H1 (cell line): ENCODE results near the gene CDPF1.

Source experiments
- BCL11A ChIP-seq, 2 experiments: IDR thresholded peaks; one replicate each; pipeline ENCODE4 v1.6.1; 2011; ENCODE audit warnings: low read depth in 2 of 2, low read length in 2 of 2, mild to moderate bottlenecking in 2 of 2
- CEBPB ChIP-seq: IDR thresholded peaks from 2 replicates; pipeline ENCODE4 v1.6.1; 2012; ENCODE audit warnings: low read depth, low read length
- EZH2 ChIP-seq: fragments of 200-600 bp; sonication (generic); IDR thresholded peaks from 2 replicates; pipeline ENCODE4 v1.7.1; 2012; ENCODE audit warnings: low read depth, mild to moderate bottlenecking, moderate library complexity, low read length, inconsistent platforms; ENCODE audit not compliant: severe bottlenecking
- FOSL1 ChIP-seq: IDR thresholded peaks from 2 replicates; pipeline ENCODE4 v1.6.1; 2011; ENCODE audit warnings: mild to moderate bottlenecking, low read depth, low read length, moderate library complexity; ENCODE audit not compliant: insufficient read depth
- GTF2F1 ChIP-seq: IDR thresholded peaks from 2 replicates; pipeline ENCODE4 v1.6.1; 2012; ENCODE audit warnings: low read depth, low read length, improper control_type of control experiment, borderline replicate concordance
- HDAC2 ChIP-seq, 2 experiments: fragments of 300-600 bp in 1 of 2; sonication (generic) in 1 of 2; IDR thresholded peaks; 2 replicates each; pipeline ENCODE4 v1.6.1; 2011 to 2012; ENCODE audit warnings: low read depth in 2 of 2, low read length in 2 of 2, mild to moderate bottlenecking in 2 of 2, moderate library complexity in 2 of 2, borderline replicate concordance in 1 of 2, inconsistent platforms in 1 of 2
- JUND ChIP-seq: IDR thresholded peaks from 2 replicates; pipeline ENCODE4 v1.6.1; 2011; ENCODE audit warnings: mild to moderate bottlenecking, improper control_type of control experiment, low read length
- MAFK ChIP-seq: IDR thresholded peaks from 2 replicates; pipeline ENCODE4 v1.6.1; 2012; ENCODE audit warnings: low read depth, mild to moderate bottlenecking, improper control_type of control experiment, low read length
- POLR2A ChIP-seq, 2 experiments: IDR thresholded peaks; 1 replicate in 1 of 2; 2 replicates in 1 of 2; pipeline ENCODE4 v1.6.1; 2011; ENCODE audit warnings: low read depth in 2 of 2, low read length in 2 of 2, mild to moderate bottlenecking in 2 of 2; ENCODE audit errors: control extremely low read depth in 1 of 2
- POLR2AphosphoS5 ChIP-seq: IDR thresholded peaks from 2 replicates; pipeline ENCODE4 v1.6.1; 2011; ENCODE audit warnings: low read depth, low read length
- SIN3A ChIP-seq, 2 experiments: IDR thresholded peaks in 1 of 2; conservative IDR thresholded peaks in 1 of 2; 2 replicates each; pipeline ENCODE4 v1.6.1; 2011 to 2012; ENCODE audit warnings: low read length in 2 of 2, improper control_type of control experiment in 1 of 2, low read depth in 1 of 2, mild to moderate bottlenecking in 1 of 2
- TBP ChIP-seq: IDR thresholded peaks from 2 replicates; pipeline ENCODE4 v1.6.1; 2011; ENCODE audit warnings: low read depth, low read length, improper control_type of control experiment
- TF ChIP-seq, protein P1 (sequence below): IDR thresholded peaks from 2 replicates; pipeline ENCODE4 v1.6.1; 2012; ENCODE audit warnings: low read length, inconsistent platforms
- TF ChIP-seq, protein P2 (sequence below), 3 experiments: IDR thresholded peaks; 1 replicate in 2 of 3; 2 replicates in 1 of 3; pipeline versions ENCODE4 v1.5.1 to v1.6.1; 2011; ENCODE audit warnings: low read length in 3 of 3, mild to moderate bottlenecking in 3 of 3, inconsistent platforms in 2 of 3, low read depth in 1 of 3, moderate library complexity in 1 of 3; ENCODE audit not compliant: insufficient read depth in 1 of 3; ENCODE audit errors: control extremely low read depth in 1 of 3

DNA sequence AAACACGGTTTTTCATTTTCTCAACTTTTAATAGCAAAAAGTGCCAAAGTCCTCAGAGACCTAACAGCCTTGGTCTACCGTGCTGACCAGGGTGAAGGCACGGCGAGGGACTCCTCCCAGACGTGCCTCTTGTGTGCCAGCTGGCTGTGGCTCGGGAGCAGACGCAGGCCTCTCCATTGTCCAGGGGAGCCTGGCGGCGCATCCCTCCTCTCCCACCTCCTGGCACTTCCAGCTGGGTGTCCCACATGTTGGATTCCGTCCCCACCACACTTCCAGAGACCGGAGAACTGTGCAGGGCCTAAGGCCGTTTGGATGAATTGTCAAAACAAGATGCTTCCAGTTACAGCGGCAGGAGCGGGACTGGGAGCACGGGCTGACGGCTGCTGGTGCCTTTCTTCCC, 11.6 kb downstream of the CDPF1 start:
- TF ChIP-seq FOSL1 (no peak), JUND (no peak), POLR2A (IDR thresholded peaks at IDR 0.05; ENCODE audit: control extremely low read depth in 1 of 2, low read depth in 2 of 2, low read length in 2 of 2) (no peak), TBP (no peak), EZH2 (no peak), HDAC2 (IDR thresholded peaks at IDR 0.05; ENCODE audit: borderline replicate concordance in 1 of 2, low read depth in 2 of 2, low read length in 2 of 2) (no peak), CEBPB (no peak), POLR2AphosphoS5 (no peak), SIN3A (conservative IDR thresholded peaks at IDR 0.05 in 1 of 2, IDR thresholded peaks at IDR 0.05 in 1 of 2; ENCODE audit: low read depth in 1 of 2, low read length in 2 of 2) (no peak), MAFK (no peak), BCL11A (IDR thresholded peaks at IDR 0.05; ENCODE audit: low read depth in 2 of 2, low read length in 2 of 2) (no peak), GTF2F1 (no peak)
- TF ChIP-seq, protein P1, sequence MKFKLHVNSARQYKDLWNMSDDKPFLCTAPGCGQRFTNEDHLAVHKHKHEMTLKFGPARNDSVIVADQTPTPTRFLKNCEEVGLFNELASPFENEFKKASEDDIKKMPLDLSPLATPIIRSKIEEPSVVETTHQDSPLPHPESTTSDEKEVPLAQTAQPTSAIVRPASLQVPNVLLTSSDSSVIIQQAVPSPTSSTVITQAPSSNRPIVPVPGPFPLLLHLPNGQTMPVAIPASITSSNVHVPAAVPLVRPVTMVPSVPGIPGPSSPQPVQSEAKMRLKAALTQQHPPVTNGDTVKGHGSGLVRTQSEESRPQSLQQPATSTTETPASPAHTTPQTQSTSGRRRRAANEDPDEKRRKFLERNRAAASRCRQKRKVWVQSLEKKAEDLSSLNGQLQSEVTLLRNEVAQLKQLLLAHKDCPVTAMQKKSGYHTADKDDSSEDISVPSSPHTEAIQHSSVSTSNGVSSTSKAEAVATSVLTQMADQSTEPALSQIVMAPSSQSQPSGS = no peak
- TF ChIP-seq, protein P2, sequence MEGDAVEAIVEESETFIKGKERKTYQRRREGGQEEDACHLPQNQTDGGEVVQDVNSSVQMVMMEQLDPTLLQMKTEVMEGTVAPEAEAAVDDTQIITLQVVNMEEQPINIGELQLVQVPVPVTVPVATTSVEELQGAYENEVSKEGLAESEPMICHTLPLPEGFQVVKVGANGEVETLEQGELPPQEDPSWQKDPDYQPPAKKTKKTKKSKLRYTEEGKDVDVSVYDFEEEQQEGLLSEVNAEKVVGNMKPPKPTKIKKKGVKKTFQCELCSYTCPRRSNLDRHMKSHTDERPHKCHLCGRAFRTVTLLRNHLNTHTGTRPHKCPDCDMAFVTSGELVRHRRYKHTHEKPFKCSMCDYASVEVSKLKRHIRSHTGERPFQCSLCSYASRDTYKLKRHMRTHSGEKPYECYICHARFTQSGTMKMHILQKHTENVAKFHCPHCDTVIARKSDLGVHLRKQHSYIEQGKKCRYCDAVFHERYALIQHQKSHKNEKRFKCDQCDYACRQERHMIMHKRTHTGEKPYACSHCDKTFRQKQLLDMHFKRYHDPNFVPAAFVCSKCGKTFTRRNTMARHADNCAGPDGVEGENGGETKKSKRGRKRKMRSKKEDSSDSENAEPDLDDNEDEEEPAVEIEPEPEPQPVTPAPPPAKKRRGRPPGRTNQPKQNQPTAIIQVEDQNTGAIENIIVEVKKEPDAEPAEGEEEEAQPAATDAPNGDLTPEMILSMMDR (IDR thresholded peaks at IDR 0.05; ENCODE audit: control extremely low read depth in 1 of 3, insufficient read depth in 1 of 3, low read depth in 1 of 3, low read length in 3 of 3) = no peak
